ENCODE measurements around the gene DNAH14.
"Not testable (repeated sequence)": the region's sequence is repeated elsewhere in the genome, so short reads cannot be mapped to it uniquely, and the experiment has no call there.

Gene DNAH14

DNA sequence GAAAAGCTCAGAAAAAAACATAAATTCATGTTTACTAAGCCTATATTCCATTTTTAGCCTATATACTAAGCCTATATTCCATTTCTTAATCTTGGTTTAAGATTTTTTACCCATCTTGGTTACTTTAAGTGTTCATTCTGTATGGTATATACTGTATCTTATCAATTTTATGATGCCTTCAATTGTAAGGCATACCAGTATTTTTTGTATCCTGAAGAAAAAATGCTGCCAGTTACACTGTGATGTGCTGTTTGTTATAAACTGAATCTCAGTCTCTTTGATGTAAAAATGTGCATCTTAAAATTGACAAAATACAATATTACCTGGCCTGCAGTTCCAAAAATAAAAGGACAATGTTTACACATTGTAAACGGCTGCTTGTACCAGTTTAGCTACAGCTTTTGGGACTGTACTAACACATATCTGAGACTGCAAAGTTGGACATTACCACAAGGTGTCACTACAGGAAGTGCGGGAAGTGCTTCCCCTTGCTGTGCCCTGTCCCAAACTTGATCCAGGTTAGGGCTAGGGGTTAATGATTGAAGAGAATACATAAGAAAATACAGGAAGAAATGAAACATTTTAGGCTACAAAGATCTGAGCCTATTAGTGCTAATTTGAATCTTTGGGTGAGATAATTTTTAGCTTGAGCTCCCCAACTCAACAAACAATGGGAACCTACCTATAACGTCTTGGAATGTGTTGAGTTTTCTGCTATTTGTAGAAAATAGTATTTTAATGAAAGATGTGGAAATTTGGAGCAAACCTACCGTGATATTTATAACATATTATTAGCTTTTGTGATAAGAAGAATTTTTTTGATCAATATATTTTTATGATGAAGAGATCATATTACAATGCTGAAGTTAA lies 389.5 kb downstream of the DNAH14 start:
- peaks cover 0 to 9% of the 10 kb centered on the region in 2 donors for H3K9me3 Mint-ChIP-seq
- ATAC-seq (replicated peaks): peak; percentile 51 to 71
- peaks cover 0 to 2% of the 10 kb centered on the region in 2 donors for H3K36me3 Mint-ChIP-seq
- H3K4me1 Mint-ChIP-seq: peaks cover 2 to 14% of the 10 kb centered on the region in 2 donors
- no peak overlapping the region for H3K4me3 Mint-ChIP-seq
- DNase-seq: no peak
- peaks cover 13 to 16% of the 10 kb centered on the region in 2 donors for H3K27me3 Mint-ChIP-seq
- H3K27ac Mint-ChIP-seq: no peak overlapping the region

GRCh38 chr1:225319871-225320270 lies 390.4 kb downstream of the DNAH14 start:
- peaks cover 8 to 11% of the 10 kb centered on the region in 2 donors for H3K27me3 Mint-ChIP-seq
- no peaks in the 10 kb centered on the region for H3K36me3 Mint-ChIP-seq
- H3K27ac Mint-ChIP-seq: no peak overlapping the region
- ATAC-seq (replicated peaks): peak in 1 of 2 donors; percentile 36
- H3K4me1 Mint-ChIP-seq: peaks cover 2 to 14% of the 10 kb centered on the region in 2 donors
- H3K9me3 Mint-ChIP-seq: peaks cover 0 to 5% of the 10 kb centered on the region in 2 donors
- no peak for DNase-seq
- H3K4me3 Mint-ChIP-seq: no peak overlapping the region

- no peaks in the 10 kb centered on the region for H3K36me3 Mint-ChIP-seq
These were observed 392.3 kb downstream of the DNAH14 start for GRCh38 chr1:225321784-225322183.

GRCh38 chr1:225329041-225329440 lies 399.6 kb downstream of the DNAH14 start:
- no peaks in the 10 kb centered on the region for H3K27me3 Mint-ChIP-seq
- H3K9me3 Mint-ChIP-seq: no peaks in the 10 kb centered on the region
- no peaks in the 10 kb centered on the region for H3K4me1 Mint-ChIP-seq
- H3K27ac Mint-ChIP-seq: no peak overlapping the region
- DNase-seq (no peak), ATAC-seq (replicated peaks) (no peak)
- no peak overlapping the region for H3K4me3 Mint-ChIP-seq
- no peaks in the 10 kb centered on the region for H3K36me3 Mint-ChIP-seq

More at GRCh38 chr1:225321784-225322183, 392.3 kb downstream of the DNAH14 start:
- ATAC-seq (replicated peaks): no peak
- Mint-ChIP-seq H3K27me3 (no peaks in the 10 kb centered on the region), H3K27ac (no peak overlapping the region), H3K9me3 (no peaks in the 10 kb centered on the region), H3K4me1 (peaks cover 2 to 14% of the 10 kb centered on the region in 2 donors), H3K4me3 (no peak overlapping the region)
- DNase-seq: no peak

DNA sequence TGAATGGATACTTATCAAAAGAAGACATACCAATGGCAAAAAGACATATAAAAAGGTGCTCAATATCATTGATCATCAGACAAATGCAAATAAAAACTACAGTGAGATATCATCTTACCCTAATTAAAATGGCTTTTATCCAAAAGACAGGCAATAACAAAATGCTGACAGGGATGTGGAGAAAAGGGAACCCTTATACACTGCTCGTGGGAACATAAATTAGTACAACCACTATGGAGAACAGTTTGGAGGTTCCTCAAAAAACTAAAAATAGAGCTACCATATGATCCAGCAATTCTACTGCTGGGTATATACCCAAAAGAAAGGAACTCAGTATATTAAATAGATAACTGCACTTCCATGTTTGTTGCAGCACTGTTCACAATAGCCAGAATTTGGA lies 400.5 kb downstream of the DNAH14 start:
- not testable (repeated sequence) for H3K4me3 Mint-ChIP-seq; H3K36me3 Mint-ChIP-seq; ATAC-seq (replicated peaks); H3K27me3 Mint-ChIP-seq; H3K9me3 Mint-ChIP-seq; H3K4me1 Mint-ChIP-seq; H3K27ac Mint-ChIP-seq; DNase-seq

DNA sequence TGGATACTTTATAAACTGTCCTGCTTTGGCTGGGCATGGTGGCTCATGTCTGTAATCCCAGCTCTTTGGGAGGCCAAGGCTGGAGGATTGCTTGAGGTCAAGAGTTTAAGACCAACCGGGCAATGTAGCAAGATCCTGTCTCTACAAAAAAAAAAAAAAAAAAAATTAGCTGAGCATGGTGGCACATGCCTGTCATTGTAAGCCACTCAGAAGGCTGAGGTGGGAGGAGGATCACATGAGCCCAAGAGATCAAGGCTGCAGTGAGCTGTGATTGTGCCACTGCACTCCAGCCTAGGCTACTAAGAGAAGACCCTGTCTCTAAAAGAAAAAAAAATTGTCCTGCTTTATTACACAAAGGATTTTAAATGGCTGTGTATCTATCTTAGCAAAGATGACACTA lies 403.2 kb downstream of the DNAH14 start:
- no peaks in the 10 kb centered on the region for H3K4me1 Mint-ChIP-seq
- no peak for ATAC-seq (replicated peaks)
- H3K9me3 Mint-ChIP-seq: no peaks in the 10 kb centered on the region
- no peaks in the 10 kb centered on the region for H3K36me3 Mint-ChIP-seq
- H3K27ac Mint-ChIP-seq: no peak overlapping the region
- DNase-seq: no peak
- H3K27me3 Mint-ChIP-seq: no peaks in the 10 kb centered on the region
- H3K4me3 Mint-ChIP-seq: no peak overlapping the region

DNA sequence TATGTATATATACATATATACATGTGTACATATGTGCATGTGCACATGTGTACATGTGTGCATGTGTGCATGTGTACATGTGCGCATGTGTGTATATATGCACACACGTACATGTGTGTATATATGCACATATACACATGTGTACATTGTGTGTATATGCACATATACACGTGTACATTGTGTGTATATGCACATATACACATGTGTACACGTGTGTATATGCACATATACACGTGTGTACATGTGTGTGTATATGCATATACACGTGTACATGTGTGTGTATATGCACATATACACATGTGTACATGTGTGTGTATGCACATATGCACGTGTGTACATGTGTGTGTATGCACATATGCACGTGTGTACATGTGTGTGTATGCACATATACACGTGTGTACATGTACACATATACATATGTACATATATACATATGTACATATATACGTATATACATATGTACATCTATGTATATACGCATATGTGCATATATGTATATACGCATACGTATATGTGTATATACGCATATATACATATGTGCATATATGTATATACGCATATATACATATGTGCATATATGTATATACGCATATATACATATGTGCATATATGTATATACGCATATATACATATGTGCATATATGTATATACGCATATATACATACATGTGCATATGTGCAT lies 405.8 kb downstream of the DNAH14 start:
- ATAC-seq (replicated peaks); H3K4me1 Mint-ChIP-seq: not testable (repeated sequence)

DNA sequence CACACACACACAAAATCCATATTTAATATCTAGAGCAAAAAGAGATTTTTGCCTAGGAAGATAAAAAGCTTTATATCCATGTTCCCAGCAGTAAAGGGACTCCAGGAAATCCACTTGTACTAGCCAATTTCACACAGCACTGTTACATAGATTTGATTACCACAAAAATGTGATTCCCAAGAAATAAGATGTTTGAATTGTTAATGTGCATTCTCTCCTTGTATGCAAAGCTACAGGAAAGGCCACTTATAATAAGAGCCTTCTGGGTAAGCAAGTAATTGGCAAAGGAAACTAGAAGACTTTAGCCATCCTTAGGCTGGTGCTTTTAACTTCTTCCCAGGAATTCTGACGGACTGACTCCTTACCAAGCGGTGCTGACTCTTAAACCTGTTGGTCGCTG lies 409.1 kb downstream of the DNAH14 start:
- Mint-ChIP-seq H3K9me3 (no peaks in the 10 kb centered on the region), H3K27ac (no peak overlapping the region), H3K36me3 (no peaks in the 10 kb centered on the region), H3K4me1 (no peaks in the 10 kb centered on the region), H3K27me3 (peaks cover 0 to 3% of the 10 kb centered on the region in 2 donors), H3K4me3 (no peak overlapping the region)
- ATAC-seq (replicated peaks) (no peak), DNase-seq (no peak)

More for the DNA sequence above, 405.8 kb downstream of the DNAH14 start:
- not testable (repeated sequence) for H3K36me3 Mint-ChIP-seq, H3K9me3 Mint-ChIP-seq, H3K4me3 Mint-ChIP-seq, DNase-seq, H3K27me3 Mint-ChIP-seq, H3K27ac Mint-ChIP-seq

- no peak overlapping the region for H3K4me3 Mint-ChIP-seq
- H3K36me3 Mint-ChIP-seq: no peaks in the 10 kb centered on the region
- H3K9me3 Mint-ChIP-seq: no peaks in the 10 kb centered on the region
- H3K4me1 Mint-ChIP-seq: no peaks in the 10 kb centered on the region
- DNase-seq: no peak
- peaks cover 5 to 7% of the 10 kb centered on the region in 2 donors for H3K27me3 Mint-ChIP-seq
- H3K27ac Mint-ChIP-seq: no peak overlapping the region
- ATAC-seq (replicated peaks): no peak
These were observed 412.2 kb downstream of the DNAH14 start for GRCh38 chr1:225341642-225342041.

GRCh38 chr1:225342695-225343094 lies 413.2 kb downstream of the DNAH14 start:
- peaks cover 2 to 4% of the 10 kb centered on the region in 2 donors for H3K36me3 Mint-ChIP-seq
- peaks cover 5 to 12% of the 10 kb centered on the region in 2 donors for H3K27me3 Mint-ChIP-seq
- H3K4me1 Mint-ChIP-seq: peaks cover 4 to 6% of the 10 kb centered on the region in 2 donors
- DNase-seq (no peak), ATAC-seq (replicated peaks) (no peak)
- no peak overlapping the region for H3K27ac Mint-ChIP-seq
- H3K4me3 Mint-ChIP-seq: no peak overlapping the region
- H3K9me3 Mint-ChIP-seq: peaks cover 0 to 1% of the 10 kb centered on the region in 2 donors

DNA sequence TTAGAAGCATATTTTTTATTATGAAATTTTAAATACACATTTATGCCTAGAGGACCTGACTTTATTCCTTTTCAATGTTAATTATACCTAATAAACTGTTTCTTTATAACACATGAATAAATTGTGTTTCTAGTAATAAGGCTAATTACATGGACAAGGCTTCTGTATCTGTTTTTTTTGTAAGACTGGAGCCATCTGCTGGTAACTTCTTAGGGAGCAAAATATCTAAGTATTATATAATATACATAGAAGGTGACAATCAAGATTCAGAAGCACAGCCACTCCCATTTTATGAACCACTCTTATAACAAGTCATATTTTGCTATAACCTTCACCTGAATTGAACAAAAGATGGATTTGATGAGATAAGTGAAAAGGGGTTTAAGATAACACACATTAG lies 414.1 kb downstream of the DNAH14 start:
- Mint-ChIP-seq H3K4me3 (no peak overlapping the region), H3K9me3 (peaks cover 0 to 6% of the 10 kb centered on the region in 2 donors), H3K36me3 (peaks cover 2 to 4% of the 10 kb centered on the region in 2 donors), H3K27ac (no peak overlapping the region), H3K27me3 (peaks cover 5 to 12% of the 10 kb centered on the region in 2 donors), H3K4me1 (peaks cover 4 to 6% of the 10 kb centered on the region in 2 donors)
- DNase-seq: no peak
- ATAC-seq (replicated peaks): no peak

DNA sequence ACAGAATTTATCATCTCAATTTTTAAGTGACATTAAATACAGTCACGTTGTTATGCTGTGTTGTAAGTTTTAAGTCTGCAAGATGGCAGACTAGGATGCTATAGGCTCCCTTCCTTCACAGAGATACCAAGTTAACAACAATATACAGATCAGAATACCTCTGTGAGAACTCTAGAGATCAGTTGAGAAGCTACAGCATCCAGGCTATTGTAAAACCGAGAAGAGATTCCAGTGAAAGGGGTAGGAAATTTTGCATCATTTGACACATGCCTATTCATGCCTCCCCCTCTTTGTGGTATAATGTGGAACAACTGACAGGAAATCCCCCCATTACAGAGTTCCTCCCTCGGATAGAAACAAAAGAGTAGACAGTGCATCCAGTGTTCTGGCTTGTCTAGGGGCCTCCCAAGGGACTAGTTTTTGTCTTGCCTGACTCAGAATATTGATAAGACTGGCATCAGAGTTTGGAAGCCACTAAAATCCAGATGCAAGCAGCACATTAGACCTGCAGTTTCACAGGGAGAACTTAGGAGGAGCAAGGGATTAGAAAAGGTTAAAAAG lies 417.7 kb downstream of the DNAH14 start:
- H3K27me3 Mint-ChIP-seq: peaks cover 5 to 12% of the 10 kb centered on the region in 2 donors
- DNase-seq (no peak), ATAC-seq (replicated peaks) (peak; percentile 34 to 42)
- H3K4me1 Mint-ChIP-seq: peaks cover 5 to 6% of the 10 kb centered on the region in 2 donors
- H3K36me3 Mint-ChIP-seq: peaks cover 2 to 4% of the 10 kb centered on the region in 2 donors
- H3K4me3 Mint-ChIP-seq: no peak overlapping the region
- H3K27ac Mint-ChIP-seq: no peak overlapping the region
- H3K9me3 Mint-ChIP-seq: peaks cover 0 to 6% of the 10 kb centered on the region in 2 donors

DNA sequence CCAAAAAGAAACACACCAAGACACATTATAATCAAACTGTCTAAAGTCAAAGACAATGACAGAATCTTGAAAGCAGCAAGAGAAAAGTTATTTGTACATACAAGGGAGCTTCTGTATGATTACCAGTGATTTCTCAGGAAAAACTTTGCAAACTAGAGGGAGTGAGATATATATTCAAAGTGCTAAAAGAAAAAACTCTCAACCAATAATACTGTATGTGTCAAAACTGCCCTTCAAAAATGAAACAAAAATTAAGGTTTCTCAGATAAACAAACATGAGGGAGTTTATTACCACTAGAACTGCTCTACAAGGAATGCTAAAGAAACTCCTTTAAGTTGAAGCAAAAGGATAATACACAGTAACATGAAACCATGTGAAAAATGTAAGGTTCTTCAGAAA lies 418.9 kb downstream of the DNAH14 start:
- Mint-ChIP-seq H3K27ac (no peak overlapping the region), H3K4me3 (no peak overlapping the region), H3K9me3 (peaks cover 0 to 6% of the 10 kb centered on the region in 2 donors), H3K4me1 (peaks cover 6% of the 10 kb centered on the region in 2 donors), H3K27me3 (peaks cover 5 to 8% of the 10 kb centered on the region in 2 donors), H3K36me3 (peaks cover 2 to 4% of the 10 kb centered on the region in 2 donors)
- ATAC-seq (replicated peaks): no peak
- DNase-seq: no peak

DNA sequence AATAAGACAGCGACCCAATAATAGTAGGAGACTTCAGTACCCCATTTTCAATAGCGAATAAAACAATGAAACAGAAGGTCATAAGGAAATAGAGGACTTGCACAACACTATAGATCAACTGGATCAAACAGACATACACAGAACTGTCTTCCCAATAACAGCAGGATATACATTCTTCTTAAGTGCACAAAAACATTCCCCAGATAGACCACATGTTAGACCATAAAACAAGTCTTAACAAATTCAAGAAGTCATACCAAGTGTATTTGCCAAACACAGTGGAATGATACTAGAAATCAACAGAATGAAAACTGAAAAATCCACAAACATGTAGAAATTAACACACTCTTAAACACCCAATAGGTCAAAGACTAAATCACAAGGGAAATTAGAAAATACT lies 420.4 kb downstream of the DNAH14 start:
- Mint-ChIP-seq H3K9me3 (peaks cover 0 to 6% of the 10 kb centered on the region in 2 donors), H3K36me3 (peaks cover 2 to 4% of the 10 kb centered on the region in 2 donors), H3K4me3 (no peak overlapping the region), H3K4me1 (peaks cover 6% of the 10 kb centered on the region in 2 donors), H3K27ac (no peak overlapping the region), H3K27me3 (peaks cover 3 to 5% of the 10 kb centered on the region in 2 donors)
- ATAC-seq (replicated peaks) (no peak), DNase-seq (no peak)
